Measurements from ENCODE around the gene CACNA1G. TPM values are rescaled to one million over a fixed set of nuclear protein-coding genes. Genes with fewer than 3 reads are reported as not detected.

Gene CACNA1G
- total and polyA plus RNA-seq, 2 donors from 2014 or later = 0.06 TPM; not detected in 1

DNA sequence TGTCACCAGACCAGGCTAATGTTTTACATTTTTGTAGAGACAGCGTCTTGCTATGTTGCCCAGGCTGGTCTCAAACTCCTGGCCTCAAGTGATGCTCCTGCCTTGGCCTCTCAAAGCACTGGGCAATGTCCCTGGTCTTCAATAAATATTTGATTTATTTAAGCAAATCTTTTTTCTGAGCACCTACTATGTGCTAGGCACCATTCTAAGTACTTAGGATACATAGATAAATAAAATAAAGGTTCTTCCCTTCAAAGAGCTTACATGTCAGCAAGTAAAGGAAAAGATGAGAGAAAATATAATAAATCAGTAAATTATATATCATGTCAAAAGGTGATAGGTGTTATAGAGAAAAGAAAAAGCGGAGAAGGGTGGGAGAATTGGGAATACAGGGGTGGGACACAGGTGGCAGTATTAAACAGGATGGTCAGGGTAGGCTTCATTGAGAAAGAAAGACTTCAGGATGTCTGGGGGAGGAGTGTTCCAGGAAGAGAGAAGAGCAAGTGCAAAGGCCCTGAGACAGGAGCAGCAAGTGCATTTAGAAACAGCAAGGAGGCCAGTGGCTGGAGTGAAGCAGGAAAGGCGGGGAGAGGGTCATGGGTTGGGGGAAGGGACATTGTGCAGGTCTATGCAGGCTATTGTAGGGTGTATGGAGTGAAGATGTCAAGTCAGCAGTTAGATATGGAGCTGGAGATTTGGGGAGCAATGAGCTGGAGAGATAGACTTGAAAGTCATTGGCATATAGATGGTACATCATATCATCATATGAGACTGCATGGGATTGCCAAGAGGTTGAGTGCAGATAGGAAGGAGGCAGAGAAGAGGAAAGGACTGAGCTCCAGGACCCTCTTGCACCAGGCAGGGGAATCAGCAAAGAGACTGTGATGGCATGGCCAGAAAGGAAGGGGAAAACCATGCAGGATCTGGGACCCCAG is 85.5 kb downstream of the CACNA1G start:
- Histone ChIP-seq H3K4me1 (ENCODE audit: control insufficient read depth in 2 of 3, insufficient read depth in 2 of 3, low read depth in 1 of 3, low read length in 3 of 3) (peaks cover 0 to 8% (median 6%) of the 10 kb centered on the region in 3 donors), H3K4me3 (ENCODE audit: low read length in 3 of 3) (no peak overlapping the region), H3K9ac (ENCODE audit: low read length in 3 of 3) (no peak overlapping the region), H3K9me3 (ENCODE audit: control insufficient read depth in 2 of 3, insufficient read depth in 1 of 3, low read length in 3 of 3) (no peaks in the 10 kb centered on the region), H3K27me3 (ENCODE audit: control insufficient read depth, insufficient read depth, low read length) (no peaks in the 10 kb centered on the region), H3K36me3 (ENCODE audit: control insufficient read depth in 2 of 3, insufficient read depth in 3 of 3, low read length in 3 of 3) (no peaks in the 10 kb centered on the region), H3K27ac (ENCODE audit: low read depth in 2 of 2, low read length in 2 of 2) (no peak overlapping the region)
- FAIRE-seq (no peak), DNase-seq (peak in 1 of 5 donors; percentile 19)
- intact Hi-C loops (cut with DNase I) = no loop called here
- TF ChIP-seq, protein P1, sequence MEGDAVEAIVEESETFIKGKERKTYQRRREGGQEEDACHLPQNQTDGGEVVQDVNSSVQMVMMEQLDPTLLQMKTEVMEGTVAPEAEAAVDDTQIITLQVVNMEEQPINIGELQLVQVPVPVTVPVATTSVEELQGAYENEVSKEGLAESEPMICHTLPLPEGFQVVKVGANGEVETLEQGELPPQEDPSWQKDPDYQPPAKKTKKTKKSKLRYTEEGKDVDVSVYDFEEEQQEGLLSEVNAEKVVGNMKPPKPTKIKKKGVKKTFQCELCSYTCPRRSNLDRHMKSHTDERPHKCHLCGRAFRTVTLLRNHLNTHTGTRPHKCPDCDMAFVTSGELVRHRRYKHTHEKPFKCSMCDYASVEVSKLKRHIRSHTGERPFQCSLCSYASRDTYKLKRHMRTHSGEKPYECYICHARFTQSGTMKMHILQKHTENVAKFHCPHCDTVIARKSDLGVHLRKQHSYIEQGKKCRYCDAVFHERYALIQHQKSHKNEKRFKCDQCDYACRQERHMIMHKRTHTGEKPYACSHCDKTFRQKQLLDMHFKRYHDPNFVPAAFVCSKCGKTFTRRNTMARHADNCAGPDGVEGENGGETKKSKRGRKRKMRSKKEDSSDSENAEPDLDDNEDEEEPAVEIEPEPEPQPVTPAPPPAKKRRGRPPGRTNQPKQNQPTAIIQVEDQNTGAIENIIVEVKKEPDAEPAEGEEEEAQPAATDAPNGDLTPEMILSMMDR (IDR thresholded peaks at IDR 0.05; ENCODE audit: borderline replicate concordance, extremely low read depth, insufficient read depth) = no peak

DNA sequence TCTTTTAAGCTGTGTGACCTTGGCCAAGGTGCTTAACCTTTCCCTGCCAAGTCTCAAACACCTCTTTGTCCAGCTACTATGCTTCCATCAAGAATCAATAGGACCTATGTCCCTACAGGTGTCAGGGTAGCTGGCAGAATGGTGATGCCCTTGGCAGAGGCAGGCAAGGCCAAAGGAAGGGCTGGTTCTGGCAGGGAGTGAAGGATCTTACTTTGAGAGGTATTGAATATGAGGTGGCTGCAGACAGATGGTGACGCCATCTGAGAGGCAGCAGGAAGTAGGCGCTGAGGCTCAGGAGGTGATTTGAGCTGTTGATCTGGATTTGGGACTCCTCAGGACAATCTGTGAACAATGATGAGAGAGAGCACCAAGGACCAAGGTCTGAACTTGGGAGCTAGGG is 86.7 kb downstream of the CACNA1G start:
- Histone ChIP-seq H3K27me3 (ENCODE audit: control insufficient read depth, insufficient read depth, low read length) (no peaks in the 10 kb centered on the region), H3K9ac (ENCODE audit: low read length in 3 of 3) (no peak overlapping the region), H3K36me3 (ENCODE audit: control insufficient read depth in 2 of 3, insufficient read depth in 3 of 3, low read length in 3 of 3) (no peaks in the 10 kb centered on the region), H3K4me1 (ENCODE audit: control insufficient read depth in 2 of 3, insufficient read depth in 2 of 3, low read depth in 1 of 3, low read length in 3 of 3) (peaks cover 0 to 5% (median 2%) of the 10 kb centered on the region in 3 donors), H3K27ac (ENCODE audit: low read depth in 2 of 2, low read length in 2 of 2) (no peak overlapping the region), H3K9me3 (ENCODE audit: control insufficient read depth in 2 of 3, insufficient read depth in 1 of 3, low read length in 3 of 3) (no peaks in the 10 kb centered on the region), H3K4me3 (ENCODE audit: low read length in 3 of 3) (no peak overlapping the region)
- peak in 2 of 5 donors; percentile 11 to 18 for DNase-seq
- TF ChIP-seq, protein P1 (IDR thresholded peaks at IDR 0.05; ENCODE audit: borderline replicate concordance, extremely low read depth, insufficient read depth) = no peak
- intact Hi-C loops (cut with DNase I) = no loop called here
- no peak for FAIRE-seq

DNA sequence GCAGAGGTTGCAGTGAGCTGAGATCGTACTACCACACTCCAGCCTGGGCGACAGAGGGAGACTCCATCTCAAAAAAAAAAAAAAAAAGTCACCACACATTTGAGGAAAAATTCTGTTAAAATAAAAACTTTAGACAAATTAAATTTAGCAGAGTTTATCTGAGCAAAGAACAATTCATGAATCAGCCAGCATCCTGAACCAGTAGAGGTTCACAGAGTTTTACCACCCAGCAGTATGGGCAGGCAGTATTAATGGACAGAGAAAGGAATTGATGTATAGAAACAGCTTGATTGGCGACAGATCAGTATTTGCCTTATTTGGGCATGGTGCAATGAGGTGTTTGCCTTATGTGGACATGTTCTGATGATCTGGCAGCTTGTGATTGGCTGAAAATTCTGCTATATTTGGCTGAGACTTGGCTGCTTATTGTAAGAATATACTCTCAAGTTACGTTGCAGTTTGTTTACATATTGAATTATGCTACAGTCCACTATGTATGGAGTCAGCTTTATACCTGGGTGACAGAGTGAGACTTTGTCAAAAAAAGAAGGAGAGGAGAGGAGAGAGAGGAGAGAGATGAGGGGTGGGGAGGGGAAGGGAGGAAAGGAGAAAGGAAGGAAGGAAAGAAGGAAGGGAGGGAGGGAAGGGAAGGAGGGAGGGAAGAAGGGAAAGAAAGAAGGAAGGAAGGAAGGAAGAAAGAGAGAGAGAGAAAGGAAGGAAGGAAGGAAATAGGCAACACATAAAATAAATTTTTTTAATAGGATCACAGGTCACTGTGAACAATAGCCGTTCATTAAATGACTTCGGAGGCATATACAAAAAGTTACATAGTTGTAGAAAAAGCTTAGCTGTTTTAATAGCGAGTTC is 88.8 kb downstream of the CACNA1G start:
- no peaks in the 10 kb centered on the region for H3K36me3 ChIP-seq (ENCODE audit: control insufficient read depth in 2 of 3, insufficient read depth in 3 of 3, low read length in 3 of 3)
- H3K9ac ChIP-seq (ENCODE audit: low read length in 3 of 3) = no peak overlapping the region
- no peak for FAIRE-seq
- H3K9me3 ChIP-seq (ENCODE audit: control insufficient read depth in 2 of 3, insufficient read depth in 1 of 3, low read length in 3 of 3) = no peaks in the 10 kb centered on the region
- no peak overlapping the region for H3K27ac ChIP-seq (ENCODE audit: low read depth in 2 of 2, low read length in 2 of 2)
- no peak overlapping the region for H3K4me3 ChIP-seq (ENCODE audit: low read length in 3 of 3)
- DNase-seq = no peak
- no peaks in the 10 kb centered on the region for H3K27me3 ChIP-seq (ENCODE audit: control insufficient read depth, insufficient read depth, low read length)
- H3K4me1 ChIP-seq (ENCODE audit: control insufficient read depth in 2 of 3, insufficient read depth in 2 of 3, low read depth in 1 of 3, low read length in 3 of 3) = no peaks in the 10 kb centered on the region
- intact Hi-C loops (cut with DNase I) = no loop called here
- TF ChIP-seq, protein P1 (IDR thresholded peaks at IDR 0.05; ENCODE audit: borderline replicate concordance, extremely low read depth, insufficient read depth) = no peak

Data from kidney (tissue), 14 donors.